Endothelial cell of umbilical vein (primary cell): Measurements from ENCODE around the gene KAZN. TPM values are rescaled to one million over a fixed set of nuclear protein-coding genes. Genes with fewer than 3 reads are reported as not detected.

Experiments used
- BruUV-seq: library from RNA; stranded (reverse); fragments of 400-500 nt; replicated peaks from 2 replicates; lab custom pipeline; 2021; lab: Mats Ljungman, UMichigan
- CTCF ChIA-PET: fragments of 300-600, 350-600 bp; sonication (Branson Sonifier 250); formaldehyde crosslinking; loops from one replicate; lab custom pipeline; 2021; ENCODE audit warnings: antibody characterized with exemption, inconsistent platforms; lab: Charles Lee
- POLR2A ChIA-PET: fragments of 300-600, 350-600 bp; sonication (Branson Sonifier 250); formaldehyde crosslinking; loops from one replicate; lab custom pipeline; 2021; ENCODE audit warnings: antibody characterized with exemption, inconsistent platforms; lab: Charles Lee
- DNase-seq: peaks from one replicate; pipeline ENCODE4 v3.0.0-alpha.2; 2011; ENCODE audit warnings: low read depth, low spot score
- FAIRE-seq: peaks from 2 replicates; lab custom pipeline; 2011; peaks lifted over from hg19 to GRCh38; lab: Jason Lieb, UNC
- H2AFZ ChIP-seq: 2 replicates; pipeline ENCODE4 v1.6.0; 2012; ENCODE audit warnings: low read depth, low read length, control low read depth, inconsistent platforms
- H3K27ac ChIP-seq: 2 replicates; pipeline ENCODE4 v1.5.1; 2011; ENCODE audit warnings: low read depth, mild to moderate bottlenecking, control low read depth, low read length, moderate library complexity; ENCODE audit not compliant: insufficient read depth
- H3K27me3 ChIP-seq, 2 experiments: 2 replicates each; pipeline versions ENCODE4 v1.6.0 to v1.6.1; 2011; ENCODE audit warnings: low read length in 2 of 2, mixed read lengths in 1 of 2; ENCODE audit not compliant: control insufficient read depth in 2 of 2, insufficient read depth in 2 of 2
- H3K36me3 ChIP-seq, 2 experiments: 2 replicates in 1 of 2; 3 replicates in 1 of 2; pipeline ENCODE4 v1.5.1; 2011; ENCODE audit warnings: low read length in 2 of 2, mild to moderate bottlenecking in 1 of 2, moderate library complexity in 1 of 2; ENCODE audit not compliant: control insufficient read depth in 2 of 2, insufficient read depth in 2 of 2; ENCODE audit errors: extremely low read depth in 1 of 2
- H3K4me1 ChIP-seq: 3 replicates; pipeline ENCODE4 v1.5.1; 2011; ENCODE audit warnings: mild to moderate bottlenecking, low read length; ENCODE audit not compliant: control insufficient read depth, insufficient read depth; ENCODE audit errors: extremely low read depth
- H3K4me2 ChIP-seq: 2 replicates; pipeline ENCODE4 v1.6.1; 2011; ENCODE audit warnings: low read length, control low read depth, mixed read lengths; ENCODE audit not compliant: insufficient read depth
- H3K4me3 ChIP-seq, 3 experiments: fragments of 200-600 bp in 1 of 3; sonication (generic), shearing (Covaris generic) in 1 of 3; replicated peaks in 1 of 3; 2 replicates each; pipeline ENCODE4 v1.5.1; 2011 to 2016; ENCODE audit warnings: control low read depth in 3 of 3, low read length in 3 of 3, mild to moderate bottlenecking in 2 of 3, inconsistent platforms in 1 of 3, low read depth in 1 of 3, moderate library complexity in 1 of 3; ENCODE audit not compliant: insufficient read depth in 1 of 3
- H3K79me2 ChIP-seq: 2 replicates; pipeline ENCODE4 v1.6.0; 2012; ENCODE audit warnings: low read length, inconsistent platforms; ENCODE audit not compliant: control insufficient read depth, insufficient read depth
- H3K9ac ChIP-seq: replicated peaks from 2 replicates; pipeline ENCODE3; 2011; ENCODE audit warnings: low read length, control low read depth; ENCODE audit not compliant: insufficient read depth; ENCODE audit errors: extremely low read depth
- H3K9me1 ChIP-seq: replicated peaks from 3 replicates; pipeline ENCODE4 v1.6.0; 2011; ENCODE audit warnings: mild to moderate bottlenecking, low read length; ENCODE audit not compliant: control insufficient read depth, insufficient read depth; ENCODE audit errors: extremely low read depth
- H3K9me3 ChIP-seq: replicated peaks from 2 replicates; pipeline ENCODE4 v1.5.1; 2012; ENCODE audit warnings: low read length, inconsistent platforms; ENCODE audit not compliant: control insufficient read depth, insufficient read depth
- H4K20me1 ChIP-seq: replicated peaks from 2 replicates; pipeline ENCODE3; 2011; ENCODE audit warnings: mild to moderate bottlenecking, low read length; ENCODE audit not compliant: control insufficient read depth, insufficient read depth; ENCODE audit errors: extremely low read depth
- EZH2 ChIP-seq: IDR thresholded peaks from 2 replicates; pipeline ENCODE4 v1.6.1; 2012; ENCODE audit warnings: borderline replicate concordance, low read depth, mild to moderate bottlenecking, moderate library complexity, low read length, inconsistent platforms; ENCODE audit not compliant: severe bottlenecking
- FOS ChIP-seq: IDR thresholded peaks from 2 replicates; pipeline ENCODE4 v1.6.1; 2011; ENCODE audit warnings: mild to moderate bottlenecking, low read length, moderate library complexity, borderline replicate concordance; ENCODE audit not compliant: insufficient read depth
- GATA2 ChIP-seq: IDR thresholded peaks from 2 replicates; pipeline ENCODE4 v1.7.0; 2011; ENCODE audit warnings: low read depth, mild to moderate bottlenecking, moderate library complexity, mixed read lengths, low read length; ENCODE audit not compliant: insufficient read length, insufficient read depth
- JUN ChIP-seq: IDR thresholded peaks from 2 replicates; pipeline ENCODE4 v1.6.1; 2011; ENCODE audit warnings: borderline replicate concordance, low read depth; ENCODE audit not compliant: insufficient read length, insufficient read depth
- MYC ChIP-seq: IDR thresholded peaks from one replicate; pipeline ENCODE4 v1.6.1; 2011; ENCODE audit warnings: mild to moderate bottlenecking, low read depth, low read length
- POLR2A ChIP-seq: IDR thresholded peaks from 2 replicates; pipeline ENCODE4 v1.6.1; 2012; ENCODE audit warnings: low read depth, mild to moderate bottlenecking, control low read depth, low read length
- POLR2AphosphoS5 ChIP-seq: IDR thresholded peaks from 2 replicates; pipeline ENCODE4 v1.6.1; 2012; ENCODE audit warnings: low read depth, mild to moderate bottlenecking, control low read depth, low read length, moderate library complexity; ENCODE audit not compliant: insufficient read depth
- dilution Hi-C: fragments of 300-500 bp; cut with MboI; formaldehyde crosslinking; loops from one replicate; pipeline ENCODE4 v1.15.0; 2019; ENCODE audit warnings: low sequenced_read_pairs; ENCODE audit not compliant: extremely low pct_ligation_motif_present
- intact Hi-C: fragments of 100-400 bp; cut with micrococcal nuclease; formaldehyde crosslinking; loops from one replicate; pipeline ENCODE4 v1.10.0; 2022
- polyA plus RNA-seq, 4 experiments: library from polyadenylated mRNA; depleted of rRNA in 3 of 4; stranded (reverse) in 3 of 4; unstranded in 1 of 4; fragments of >200 nt; gene quantifications; 2 replicates each; pipeline versions ENCODE4 v1.2.1 to v1.2.3, GENCODE V29; 2011 to 2012; ENCODE audit warnings: missing spikeins in 1 of 4
- total RNA-seq: library from RNA; stranded (reverse); gene quantifications from 2 replicates; pipeline ENCODE4 v1.2.3, GENCODE V29; 2021
- TF ChIP-seq, protein P1 (sequence below): IDR thresholded peaks from 2 replicates; pipeline ENCODE4 v1.6.1; 2011; ENCODE audit not compliant: insufficient read depth, insufficient read length
- TF ChIP-seq, protein P2 (sequence below), 2 donors: IDR thresholded peaks; 1 replicate in 1 of 2; 2 replicates in 1 of 2; pipeline ENCODE4 v1.5.1; 2011; ENCODE audit warnings: low read length in 2 of 2, mild to moderate bottlenecking in 2 of 2, moderate library complexity in 2 of 2, control low read depth in 1 of 2, inconsistent platforms in 1 of 2, low read depth in 1 of 2; ENCODE audit not compliant: insufficient read depth in 1 of 2; ENCODE audit errors: extremely low read depth in 1 of 2

Gene KAZN
- total and polyA plus RNA-seq, 2 donors (not counting 3 experiments of a cell fraction or from before 2014, with no cell fraction given) = 1.6 to 5.8 TPM

DNA sequence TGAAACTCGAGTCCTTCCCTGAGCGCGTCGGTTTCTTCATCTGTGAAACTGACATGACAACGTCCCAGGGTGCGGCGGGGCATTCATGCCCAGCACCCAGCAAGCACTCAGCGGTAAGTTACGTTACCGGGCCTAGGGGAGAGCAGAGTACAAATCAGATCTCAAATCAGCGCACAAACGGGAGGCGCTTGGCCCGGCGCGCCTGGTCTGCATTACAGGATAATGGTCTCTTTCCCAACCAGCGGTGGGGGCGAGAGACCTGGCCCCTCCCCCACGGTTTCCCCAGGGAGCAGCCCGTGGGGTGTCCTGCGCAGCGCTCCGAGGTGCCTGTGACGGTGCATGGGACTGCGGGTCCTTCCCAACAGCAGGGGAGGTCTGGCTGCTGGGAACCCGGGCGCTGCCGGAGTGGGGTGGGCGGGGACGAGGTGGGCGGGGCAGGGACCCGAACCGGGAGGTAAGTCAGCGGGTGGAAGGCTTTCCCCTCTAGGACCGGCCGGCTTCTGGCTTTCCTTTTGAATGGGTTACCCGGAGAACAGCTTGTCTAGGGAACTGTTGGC, 556.1 kb downstream of the KAZN start:
- Histone ChIP-seq H3K4me3 (peak overlapping the region; percentile 23 to 53 (median 42)), H3K9ac (peak overlapping the region; percentile 79), H4K20me1 (no peaks in the 10 kb centered on the region), H3K27ac (no peak overlapping the region), H3K79me2 (peaks cover 15% of the 10 kb centered on the region), H2AFZ (peak overlapping the region; percentile 3), H3K9me1 (no peaks in the 10 kb centered on the region), H3K27me3 (peaks cover 9 to 11% of the 10 kb centered on the region in 2 experiments), H3K4me1 (peaks cover 23% of the 10 kb centered on the region), H3K4me2 (peak overlapping the region; percentile 88), H3K9me3 (no peaks in the 10 kb centered on the region), H3K36me3 (no peaks in the 10 kb centered on the region)
- TF ChIP-seq EZH2 (no peak), MYC (no peak), POLR2A (no peak), POLR2AphosphoS5 (no peak), JUN (no peak), FOS (no peak), GATA2 (no peak)
- TF ChIP-seq, protein P1, sequence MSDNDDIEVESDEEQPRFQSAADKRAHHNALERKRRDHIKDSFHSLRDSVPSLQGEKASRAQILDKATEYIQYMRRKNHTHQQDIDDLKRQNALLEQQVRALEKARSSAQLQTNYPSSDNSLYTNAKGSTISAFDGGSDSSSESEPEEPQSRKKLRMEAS = no peak
- TF ChIP-seq, protein P2, sequence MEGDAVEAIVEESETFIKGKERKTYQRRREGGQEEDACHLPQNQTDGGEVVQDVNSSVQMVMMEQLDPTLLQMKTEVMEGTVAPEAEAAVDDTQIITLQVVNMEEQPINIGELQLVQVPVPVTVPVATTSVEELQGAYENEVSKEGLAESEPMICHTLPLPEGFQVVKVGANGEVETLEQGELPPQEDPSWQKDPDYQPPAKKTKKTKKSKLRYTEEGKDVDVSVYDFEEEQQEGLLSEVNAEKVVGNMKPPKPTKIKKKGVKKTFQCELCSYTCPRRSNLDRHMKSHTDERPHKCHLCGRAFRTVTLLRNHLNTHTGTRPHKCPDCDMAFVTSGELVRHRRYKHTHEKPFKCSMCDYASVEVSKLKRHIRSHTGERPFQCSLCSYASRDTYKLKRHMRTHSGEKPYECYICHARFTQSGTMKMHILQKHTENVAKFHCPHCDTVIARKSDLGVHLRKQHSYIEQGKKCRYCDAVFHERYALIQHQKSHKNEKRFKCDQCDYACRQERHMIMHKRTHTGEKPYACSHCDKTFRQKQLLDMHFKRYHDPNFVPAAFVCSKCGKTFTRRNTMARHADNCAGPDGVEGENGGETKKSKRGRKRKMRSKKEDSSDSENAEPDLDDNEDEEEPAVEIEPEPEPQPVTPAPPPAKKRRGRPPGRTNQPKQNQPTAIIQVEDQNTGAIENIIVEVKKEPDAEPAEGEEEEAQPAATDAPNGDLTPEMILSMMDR (IDR thresholded peaks at IDR 0.05; ENCODE audit: extremely low read depth in 1 of 2, insufficient read depth in 1 of 2, low read depth in 1 of 2, low read length in 2 of 2) = no peak
- ChIA-PET POLR2A (no interaction called here), CTCF (interaction anchor here (0.8 to 7.8 kb wide), 10 partner anchors 14 to 146 kb away, joined by 3 to 211 read pairs (median 6); no protein-coding TSS in a partner anchor)
- dilution Hi-C loops = no loop called here
- DNase-seq (no peak), FAIRE-seq (peak; percentile 43)
- no TSS peak for BruUV-seq
- intact Hi-C loops = loop anchor here (5.0 kb wide), 1 partner anchor 263 kb away; no protein-coding TSS in a partner anchor
